H9 (cell line): Measurements from ENCODE around the gene C11orf24. TPM values are rescaled to one million over a fixed set of nuclear protein-coding genes. Genes with fewer than 3 reads are reported as not detected.

Experiments
- DNase-seq: peaks from one replicate; pipeline ENCODE4 v3.0.0-alpha.2; 2017
- H2AFZ ChIP-seq: one replicate; pipeline ENCODE4 v1.6.1; 2013; ENCODE audit warnings: mild to moderate bottlenecking, low read length, control low read depth, moderate library complexity
- H2AK5ac ChIP-seq: 2 replicates; pipeline ENCODE4 v1.6.1; 2013; ENCODE audit warnings: low read length, control low read depth, mixed read lengths; ENCODE audit not compliant: insufficient read length
- H2BK120ac ChIP-seq: one replicate; pipeline ENCODE4 v1.6.1; 2013; ENCODE audit warnings: low read depth, mild to moderate bottlenecking, low read length, control low read depth, inconsistent platforms; ENCODE audit not compliant: poor library complexity, severe bottlenecking
- H2BK12ac ChIP-seq: 2 replicates; pipeline ENCODE4 v1.6.1; 2013; ENCODE audit warnings: low read length, control low read depth, mixed read lengths, low read depth; ENCODE audit not compliant: insufficient read length
- H2BK15ac ChIP-seq: 2 replicates; pipeline ENCODE4 v1.6.1; 2013; ENCODE audit warnings: low read depth, low read length, control low read depth
- H2BK20ac ChIP-seq: one replicate; pipeline ENCODE4 v1.6.1; 2013; ENCODE audit warnings: low read depth, mild to moderate bottlenecking, low read length, control low read depth, inconsistent platforms; ENCODE audit not compliant: poor library complexity, severe bottlenecking
- H2BK5ac ChIP-seq: 2 replicates; pipeline ENCODE4 v1.6.1; 2013; ENCODE audit warnings: low read length, control low read depth, mixed read lengths; ENCODE audit not compliant: insufficient read length
- H3K14ac ChIP-seq: 2 replicates; pipeline ENCODE4 v1.6.1; 2013; ENCODE audit warnings: low read length, control low read depth; ENCODE audit not compliant: insufficient read depth
- H3K18ac ChIP-seq: 2 replicates; pipeline ENCODE4 v1.6.1; 2013; ENCODE audit warnings: low read depth, mild to moderate bottlenecking, mixed read lengths, low read length, control low read depth; ENCODE audit not compliant: insufficient read length
- H3K23ac ChIP-seq: 2 replicates; pipeline ENCODE4 v1.6.1; 2013; ENCODE audit warnings: low read length, control low read depth, mixed read lengths, low read depth; ENCODE audit not compliant: insufficient read length
- H3K23me2 ChIP-seq: 2 replicates; pipeline ENCODE4 v1.6.1; 2013; ENCODE audit warnings: low read depth, mild to moderate bottlenecking, mixed read lengths, low read length, control low read depth; ENCODE audit not compliant: insufficient read length, poor library complexity, severe bottlenecking
- H3K27ac ChIP-seq: 2 replicates; pipeline ENCODE4 v1.5.1; 2013; ENCODE audit warnings: low read length, control low read depth, mixed read lengths, low read depth; ENCODE audit not compliant: insufficient read length
- H3K27me3 ChIP-seq: 2 replicates; pipeline ENCODE4 v1.6.1; 2013; ENCODE audit warnings: low read length, control low read depth, inconsistent platforms; ENCODE audit not compliant: insufficient read depth
- H3K4ac ChIP-seq: 2 replicates; pipeline ENCODE4 v1.6.1; 2013; ENCODE audit warnings: low read depth, mild to moderate bottlenecking, control low read depth, inconsistent platforms, low read length, moderate library complexity
- H3K4me1 ChIP-seq: 2 replicates; pipeline ENCODE4 v1.6.1; 2013; ENCODE audit warnings: low read length, control low read depth, inconsistent platforms; ENCODE audit not compliant: insufficient read depth
- H3K4me2 ChIP-seq: 2 replicates; pipeline ENCODE4 v1.6.1; 2013; ENCODE audit warnings: low read length, control low read depth, mixed read lengths; ENCODE audit not compliant: insufficient read length, insufficient read depth
- H3K56ac ChIP-seq: 2 replicates; pipeline ENCODE4 v1.6.1; 2013; ENCODE audit warnings: low read depth, mild to moderate bottlenecking, mixed read lengths, low read length, control low read depth; ENCODE audit not compliant: insufficient read length
- H3K79me1 ChIP-seq: 2 replicates; pipeline ENCODE4 v1.6.1; 2013; ENCODE audit warnings: low read depth, mild to moderate bottlenecking, moderate library complexity, low read length, control low read depth, inconsistent platforms; ENCODE audit not compliant: insufficient read depth, poor library complexity, severe bottlenecking
- H3K79me2 ChIP-seq: 2 replicates; pipeline ENCODE4 v1.6.1; 2013; ENCODE audit warnings: low read length, control low read depth, inconsistent platforms; ENCODE audit not compliant: insufficient read depth
- H3K9ac ChIP-seq: 2 replicates; pipeline ENCODE4 v1.6.1; 2013; ENCODE audit warnings: low read length, control low read depth, mixed read lengths; ENCODE audit not compliant: insufficient read length; ENCODE audit errors: extremely low read depth
- H3K9me3 ChIP-seq: one replicate; pipeline ENCODE4 v1.6.1; 2013; ENCODE audit warnings: low read depth, low read length, inconsistent platforms; ENCODE audit not compliant: control insufficient read depth
- H3T11ph ChIP-seq: one replicate; pipeline ENCODE4 v1.6.1; 2013; ENCODE audit warnings: mild to moderate bottlenecking, low read length, control low read depth, inconsistent platforms
- H4K20me1 ChIP-seq: one replicate; pipeline ENCODE4 v1.6.1; 2013; ENCODE audit not compliant: control insufficient read depth, insufficient read length, insufficient read depth
- H4K5ac ChIP-seq: 2 replicates; pipeline ENCODE4 v1.6.1; 2013; ENCODE audit warnings: low read depth, mild to moderate bottlenecking, mixed read lengths, low read length, control low read depth; ENCODE audit not compliant: insufficient read length
- H4K8ac ChIP-seq: replicated peaks from 2 replicates; pipeline ENCODE4 v1.6.1; 2013; ENCODE audit warnings: low read length, control low read depth, mixed read lengths, low read depth; ENCODE audit not compliant: insufficient read length
- H4K91ac ChIP-seq: 2 replicates; pipeline ENCODE4 v1.6.1; 2013; ENCODE audit warnings: low read depth, mild to moderate bottlenecking, moderate library complexity, mixed read lengths, low read length, control low read depth; ENCODE audit not compliant: insufficient read length
- H3K27ac Mint-ChIP-seq, 3 experiments: 2 replicates in 2 of 3; 3 replicates in 1 of 3; pipeline ENCODE4 v1.8.0; 2020 to 2021; ENCODE audit warnings: mixed read lengths in 3 of 3, mild to moderate bottlenecking in 1 of 3, moderate library complexity in 1 of 3
- H3K27me3 Mint-ChIP-seq: 2 replicates; pipeline ENCODE4 v1.8.0; 2021; ENCODE audit warnings: low read depth, mild to moderate bottlenecking, moderate library complexity, mixed read lengths
- H3K36me3 Mint-ChIP-seq, 3 experiments: 2 replicates in 2 of 3; 3 replicates in 1 of 3; pipeline ENCODE4 v1.8.0; 2020 to 2021; ENCODE audit warnings: low read depth in 3 of 3, mixed read lengths in 3 of 3; ENCODE audit not compliant: insufficient read depth in 1 of 3
- H3K4me1 Mint-ChIP-seq, 2 experiments: 2 replicates each; pipeline ENCODE4 v1.8.0; 2020; ENCODE audit warnings: mixed read lengths in 2 of 2
- H3K4me3 Mint-ChIP-seq, 2 experiments: 2 replicates in 1 of 2; 3 replicates in 1 of 2; pipeline ENCODE4 v1.8.0; 2020 to 2021; ENCODE audit warnings: mild to moderate bottlenecking in 2 of 2, mixed read lengths in 2 of 2, moderate library complexity in 1 of 2
- H3K9me3 Mint-ChIP-seq, 2 experiments: 2 replicates in 1 of 2; 3 replicates in 1 of 2; pipeline ENCODE4 v1.8.0; 2020; ENCODE audit warnings: mild to moderate bottlenecking in 2 of 2, mixed read lengths in 2 of 2, moderate library complexity in 1 of 2
- WGBS: extraction: QIAGEN DNeasy Blood & Tissue Kit; methylation state at CpG from one replicate; pipeline ENCODE4 v1.1.7; 2013; ENCODE audit warnings: missing lambda C conversion rate, low lambda C conversion rate, mixed read lengths; ENCODE audit not compliant: insufficient read length; ENCODE audit errors: extremely low coverage; 5-methylcytosine and 5-hydroxymethylcytosine counted together
- total RNA-seq: library from RNA; stranded (reverse); gene quantifications from 2 replicates; pipeline ENCODE4 v1.2.1, GENCODE V29; 2021
- TF ChIP-seq, protein P1 (sequence below): fragments of 200-600 bp; sonication (generic); conservative IDR thresholded peaks from 3 replicates; pipeline ENCODE4 v1.8.0; 2021; ENCODE audit warnings: antibody characterized with exemption, mild to moderate bottlenecking

The C11orf24 gene
- total RNA-seq, 1 experiment from 2014 or later = 46.8 TPM

DNA sequence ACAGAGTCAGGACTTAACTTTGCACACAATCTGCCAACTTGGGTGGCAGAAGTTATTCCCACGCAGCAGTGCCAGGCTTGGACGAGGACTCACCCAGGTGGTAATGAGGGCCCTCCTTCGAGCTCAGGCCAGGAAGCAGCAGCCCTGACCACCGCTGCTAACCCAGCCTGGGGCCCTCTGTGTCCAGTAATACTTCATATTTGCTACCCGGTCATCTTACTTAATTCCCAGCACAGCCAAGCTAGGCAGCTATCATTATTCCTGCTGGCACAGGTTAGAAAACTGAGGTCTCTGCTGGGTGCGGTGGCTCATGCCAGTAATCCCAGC, 25.2 kb upstream of the C11orf24 start:
- Histone ChIP-seq H3K27me3 (no peaks in the 10 kb centered on the region), H3K9ac (no peak overlapping the region), H3T11ph (no peak overlapping the region), H3K27ac (no peak overlapping the region), H2BK5ac (no peak overlapping the region), H2BK12ac (no peak overlapping the region), H3K79me1 (no peaks in the 10 kb centered on the region), H2AK5ac (no peak overlapping the region), H4K5ac (no peak overlapping the region), H3K23me2 (no peaks in the 10 kb centered on the region), H4K8ac (no peak overlapping the region), H2BK120ac (no peak overlapping the region), H4K91ac (no peak overlapping the region), H3K9me3 (no peaks in the 10 kb centered on the region), H3K14ac (no peak overlapping the region), H2BK20ac (no peak overlapping the region), H2AFZ (no peak overlapping the region), H3K4me1 (no peaks in the 10 kb centered on the region; the same call in 1 of the 2 replicates), H3K79me2 (no peaks in the 10 kb centered on the region), H3K4me2 (no peak overlapping the region), H3K23ac (no peak overlapping the region), H4K20me1 (no peaks in the 10 kb centered on the region), H3K56ac (no peak overlapping the region), H3K4ac (no peak overlapping the region), H3K18ac (no peak overlapping the region), H2BK15ac (no peak overlapping the region)
- Mint-ChIP-seq H3K4me3 (no peak overlapping the region), H3K36me3 (no peaks in the 10 kb centered on the region), H3K27ac (0 out of 7 replicates have a peak overlapping the region, but pooled peaks of 1 of the 3 experiments have one; percentile 44), H3K4me1 (peaks cover 0 to 2% of the 10 kb centered on the region in 2 experiments; a peak in 1 of 4 replicates), H3K9me3 (no peaks in the 10 kb centered on the region), H3K27me3 (peaks cover 2% of the 10 kb centered on the region)
- WGBS = no CpG with 5 or more reads among the region's 6 CpGs
- DNase-seq = no peak
- TF ChIP-seq, protein P1, sequence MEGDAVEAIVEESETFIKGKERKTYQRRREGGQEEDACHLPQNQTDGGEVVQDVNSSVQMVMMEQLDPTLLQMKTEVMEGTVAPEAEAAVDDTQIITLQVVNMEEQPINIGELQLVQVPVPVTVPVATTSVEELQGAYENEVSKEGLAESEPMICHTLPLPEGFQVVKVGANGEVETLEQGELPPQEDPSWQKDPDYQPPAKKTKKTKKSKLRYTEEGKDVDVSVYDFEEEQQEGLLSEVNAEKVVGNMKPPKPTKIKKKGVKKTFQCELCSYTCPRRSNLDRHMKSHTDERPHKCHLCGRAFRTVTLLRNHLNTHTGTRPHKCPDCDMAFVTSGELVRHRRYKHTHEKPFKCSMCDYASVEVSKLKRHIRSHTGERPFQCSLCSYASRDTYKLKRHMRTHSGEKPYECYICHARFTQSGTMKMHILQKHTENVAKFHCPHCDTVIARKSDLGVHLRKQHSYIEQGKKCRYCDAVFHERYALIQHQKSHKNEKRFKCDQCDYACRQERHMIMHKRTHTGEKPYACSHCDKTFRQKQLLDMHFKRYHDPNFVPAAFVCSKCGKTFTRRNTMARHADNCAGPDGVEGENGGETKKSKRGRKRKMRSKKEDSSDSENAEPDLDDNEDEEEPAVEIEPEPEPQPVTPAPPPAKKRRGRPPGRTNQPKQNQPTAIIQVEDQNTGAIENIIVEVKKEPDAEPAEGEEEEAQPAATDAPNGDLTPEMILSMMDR = no peak
